OCI-LY3 (cell line): ENCODE measurements around the gene HAUS6.

ENCODE experiments used
- H2AFZ ChIP-seq: fragments of 200-600, 300-600 bp; shearing (Covaris generic); 2 replicates; pipeline ENCODE4 v1.6.0; 2014; ENCODE audit warnings: antibody characterized with exemption, low read depth, low read length
- H3K27ac ChIP-seq: fragments of 200-600, 300-600 bp; sonication (generic); 2 replicates; pipeline ENCODE4 v1.5.1; 2014; ENCODE audit warnings: mild to moderate bottlenecking, low read length, moderate library complexity, mixed read lengths
- H3K27me3 ChIP-seq: fragments of 200-600, 300-600 bp; sonication (generic); 2 replicates; pipeline ENCODE4 v1.6.1; 2014; ENCODE audit warnings: low read depth, low read length, mixed read lengths
- H3K36me3 ChIP-seq: fragments of 200-600, 300-600 bp; sonication (generic); replicated peaks from 2 replicates; pipeline ENCODE3; 2014; ENCODE audit warnings: low read depth, low read length, mixed read lengths
- H3K4me1 ChIP-seq: fragments of 300-600, 200-600 bp; sonication (generic); 2 replicates; pipeline ENCODE4 v1.6.1; 2014; ENCODE audit warnings: low read length, mixed read lengths
- H3K4me2 ChIP-seq: fragments of 200-600, 300-600 bp; sonication (generic); 2 replicates; pipeline ENCODE4 v1.6.1; 2014; ENCODE audit warnings: low read length, mixed read lengths
- H3K4me3 ChIP-seq: fragments of 300-600, 200-600 bp; sonication (generic); 2 replicates; pipeline ENCODE4 v1.5.1; 2014; ENCODE audit warnings: antibody characterized with exemption, mild to moderate bottlenecking, low read length, moderate library complexity
- H3K79me2 ChIP-seq: fragments of 300-600, 200-600 bp; shearing (Covaris generic); 2 replicates; pipeline ENCODE4 v1.6.1; 2014; ENCODE audit warnings: mild to moderate bottlenecking, low read length, mixed read lengths
- H3K9ac ChIP-seq: fragments of 300-600, 200-600 bp; shearing (Covaris generic); 2 replicates; pipeline ENCODE4 v1.6.0; 2014; ENCODE audit warnings: mild to moderate bottlenecking, low read length, moderate library complexity
- H3K9me3 ChIP-seq: fragments of 200-600, 300-600 bp; shearing (Covaris generic); 2 replicates; pipeline ENCODE4 v1.6.1; 2014; ENCODE audit warnings: low read length, mixed read lengths; ENCODE audit not compliant: insufficient read depth
- H4K20me1 ChIP-seq: fragments of 200-600, 300-600 bp; sonication (generic); 2 replicates; pipeline ENCODE4 v1.6.1; 2016; ENCODE audit warnings: low read length, mixed read lengths; ENCODE audit not compliant: insufficient read depth
- CTCF ChIP-seq: fragments of 200-600, 300-600 bp; sonication (generic); IDR thresholded peaks from 2 replicates; pipeline ENCODE4 v1.5.1; 2014; ENCODE audit warnings: antibody characterized with exemption, low read length, low read depth
- EZH2phosphoT487 ChIP-seq: fragments of 200-600 bp; shearing (Covaris generic); IDR thresholded peaks from 2 replicates; pipeline ENCODE4 v1.6.1; 2018; ENCODE audit warnings: antibody characterized with exemption, mixed run types, low read depth

The HAUS6 gene

GRCh38 chr9:19148187-19148586, 45.5 kb upstream of the HAUS6 start:
- Histone ChIP-seq H2AFZ (no peak overlapping the region), H3K4me1 (no peaks in the 10 kb centered on the region), H3K36me3 (no peaks in the 10 kb centered on the region), H3K79me2 (no peaks in the 10 kb centered on the region), H3K9ac (no peak overlapping the region), H3K9me3 (no peaks in the 10 kb centered on the region), H3K27ac (no peak overlapping the region), H3K4me2 (no peak overlapping the region), H3K4me3 (no peak overlapping the region), H4K20me1 (no peaks in the 10 kb centered on the region), H3K27me3 (no peaks in the 10 kb centered on the region)
- no peak for TF ChIP-seq EZH2phosphoT487
- TF ChIP-seq CTCF: no peak

DNA sequence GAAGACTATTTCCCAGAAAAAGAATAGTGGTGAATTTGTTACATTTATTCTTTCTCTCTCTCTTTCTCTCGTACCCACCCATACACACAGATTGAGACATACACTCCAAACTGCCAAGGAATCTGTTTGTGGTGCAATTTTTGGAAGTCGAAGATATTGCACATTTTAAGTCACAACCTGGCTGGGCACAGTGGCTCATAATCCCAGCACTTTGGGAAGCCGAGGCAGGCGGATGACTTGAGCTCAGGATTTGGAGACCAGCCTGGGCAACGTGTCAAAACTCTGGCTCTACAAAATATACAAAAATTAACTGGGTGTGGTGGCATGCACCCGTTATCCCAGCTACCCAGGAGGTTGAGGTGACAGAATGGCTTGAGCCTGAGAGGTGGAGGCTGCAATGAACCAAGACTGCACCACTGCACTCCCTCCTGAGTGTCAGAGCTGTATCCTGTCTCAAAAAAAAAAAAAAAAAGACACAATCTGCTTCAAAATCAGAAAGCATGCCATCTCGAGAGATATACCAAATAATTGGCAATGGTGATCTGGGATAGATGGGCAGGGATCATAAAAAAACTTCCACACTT, 43.8 kb upstream of the HAUS6 start:
- H3K9ac ChIP-seq: no peak overlapping the region
- no peaks in the 10 kb centered on the region for H3K79me2 ChIP-seq
- H3K9me3 ChIP-seq: no peaks in the 10 kb centered on the region
- H2AFZ ChIP-seq: no peak overlapping the region
- H3K4me1 ChIP-seq: no peaks in the 10 kb centered on the region
- no peaks in the 10 kb centered on the region for H3K36me3 ChIP-seq
- H4K20me1 ChIP-seq: no peaks in the 10 kb centered on the region
- H3K4me3 ChIP-seq: no peak overlapping the region
- no peak overlapping the region for H3K4me2 ChIP-seq
- TF ChIP-seq EZH2phosphoT487: no peak
- TF ChIP-seq CTCF: no peak
- H3K27me3 ChIP-seq: no peaks in the 10 kb centered on the region
- H3K27ac ChIP-seq: no peak overlapping the region

DNA sequence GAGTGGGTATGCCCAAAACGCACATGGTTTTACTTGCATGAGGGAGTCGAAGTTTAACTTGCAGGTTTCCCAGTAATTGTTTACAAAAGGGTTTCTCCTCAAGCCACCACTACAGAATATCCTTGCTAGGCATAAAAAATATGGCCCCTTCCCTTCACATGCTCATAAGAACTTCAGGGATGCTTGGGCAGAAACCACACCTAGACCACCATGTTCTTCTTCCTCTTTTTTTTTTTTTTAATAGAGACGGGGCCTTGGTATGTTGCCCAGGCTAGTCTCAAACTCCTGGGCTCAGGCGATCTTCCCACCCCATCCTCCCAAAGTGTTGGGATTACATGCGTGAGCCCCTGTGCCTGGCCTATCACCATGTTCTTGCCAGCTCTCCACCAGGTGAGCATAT, 43.2 kb upstream of the HAUS6 start:
- no peaks in the 10 kb centered on the region for H3K27me3 ChIP-seq
- no peaks in the 10 kb centered on the region for H4K20me1 ChIP-seq
- H3K27ac ChIP-seq: no peak overlapping the region
- H3K36me3 ChIP-seq: no peaks in the 10 kb centered on the region
- no peaks in the 10 kb centered on the region for H3K4me1 ChIP-seq
- no peaks in the 10 kb centered on the region for H3K9me3 ChIP-seq
- no peak overlapping the region for H3K4me2 ChIP-seq
- H2AFZ ChIP-seq: no peak overlapping the region
- no peak for TF ChIP-seq CTCF
- TF ChIP-seq EZH2phosphoT487: no peak
- H3K4me3 ChIP-seq: no peak overlapping the region
- no peak overlapping the region for H3K9ac ChIP-seq
- no peaks in the 10 kb centered on the region for H3K79me2 ChIP-seq

GRCh38 chr9:19140259-19140658, 37.6 kb upstream of the HAUS6 start:
- Histone ChIP-seq H3K27ac (no peak overlapping the region), H3K36me3 (no peaks in the 10 kb centered on the region), H3K4me2 (no peak overlapping the region), H2AFZ (no peak overlapping the region), H3K4me3 (no peak overlapping the region), H3K4me1 (no peaks in the 10 kb centered on the region), H3K79me2 (no peaks in the 10 kb centered on the region), H3K9ac (no peak overlapping the region), H3K27me3 (0 out of 2 replicates have a peak, but pooled peaks cover 4% of the 10 kb centered on the region), H4K20me1 (no peaks in the 10 kb centered on the region), H3K9me3 (no peaks in the 10 kb centered on the region)
- TF ChIP-seq CTCF (no peak), EZH2phosphoT487 (no peak)
